Mesendoderm (in vitro differentiated cells): ENCODE data around the gene GNAZ.

Experiments
- DNase-seq: peaks from one replicate; pipeline ENCODE4 v3.0.0; 2013
- H2AK5ac ChIP-seq: 2 replicates; pipeline ENCODE4 v1.6.1; 2013; ENCODE audit warnings: low read length, inconsistent platforms
- H2BK120ac ChIP-seq: 2 replicates; pipeline ENCODE4 v1.6.1; 2013; ENCODE audit warnings: low read depth, mild to moderate bottlenecking, low read length, moderate library complexity, mixed read lengths
- H2BK15ac ChIP-seq: replicated peaks from 2 replicates; pipeline ENCODE4 v1.6.1; 2013; ENCODE audit warnings: low read depth, mild to moderate bottlenecking, moderate library complexity
- H2BK5ac ChIP-seq: 2 replicates; pipeline ENCODE4 v1.6.1; 2013; ENCODE audit warnings: low read length, inconsistent platforms
- H3K18ac ChIP-seq: 2 replicates; pipeline ENCODE4 v1.6.1; 2013; ENCODE audit warnings: mild to moderate bottlenecking, low read length, mixed read lengths
- H3K23ac ChIP-seq: one replicate; pipeline ENCODE4 v1.6.1; 2013; ENCODE audit warnings: low read length
- H3K27ac ChIP-seq: 2 replicates; pipeline ENCODE4 v1.5.1; 2013; ENCODE audit warnings: low read depth, mild to moderate bottlenecking, inconsistent platforms, low read length, moderate library complexity
- H3K27me3 ChIP-seq: 2 replicates; pipeline ENCODE4 v1.6.1; 2013; ENCODE audit warnings: low read length, control low read depth, mild to moderate bottlenecking, inconsistent platforms; ENCODE audit not compliant: insufficient read depth, poor library complexity
- H3K36me3 ChIP-seq: 2 replicates; pipeline ENCODE4 v1.6.1; 2013; ENCODE audit warnings: low read length, inconsistent platforms; ENCODE audit not compliant: control insufficient read depth, insufficient read depth
- H3K4ac ChIP-seq: one replicate; pipeline ENCODE4 v1.6.1; 2013; ENCODE audit warnings: low read depth, mild to moderate bottlenecking, low read length, moderate library complexity
- H3K4me1 ChIP-seq: 2 replicates; pipeline ENCODE4 v1.6.1; 2013; ENCODE audit warnings: low read depth, low read length, inconsistent platforms; ENCODE audit not compliant: control insufficient read depth
- H3K4me2 ChIP-seq: 2 replicates; pipeline ENCODE4 v1.6.1; 2013; ENCODE audit warnings: low read length
- H3K4me3 ChIP-seq: 2 replicates; pipeline ENCODE4 v1.5.1; 2013; ENCODE audit warnings: mild to moderate bottlenecking, low read length
- H3K56ac ChIP-seq: one replicate; pipeline ENCODE4 v1.6.1; 2013; ENCODE audit warnings: low read length
- H3K79me1 ChIP-seq: 2 replicates; pipeline ENCODE4 v1.6.1; 2013; ENCODE audit warnings: low read length, inconsistent platforms
- H3K79me2 ChIP-seq: 2 replicates; pipeline ENCODE4 v1.6.1; 2013; ENCODE audit warnings: mild to moderate bottlenecking, low read length; ENCODE audit not compliant: control insufficient read depth, insufficient read depth
- H3K9ac ChIP-seq: 2 replicates; pipeline ENCODE4 v1.6.1; 2013; ENCODE audit warnings: low read length, inconsistent platforms
- H4K5ac ChIP-seq: one replicate; pipeline ENCODE4 v1.6.1; 2013; ENCODE audit warnings: low read length
- H4K8ac ChIP-seq: one replicate; pipeline ENCODE4 v1.6.1; 2013; ENCODE audit warnings: low read depth, mild to moderate bottlenecking, control low read depth, low read length, moderate library complexity
- WGBS: extraction: QIAGEN DNeasy Blood & Tissue Kit; methylation state at CpG from one replicate; pipeline ENCODE4 v1.1.7; 2013; ENCODE audit warnings: low lambda C conversion rate, missing lambda C conversion rate; ENCODE audit not compliant: insufficient coverage; ENCODE audit errors: extremely low coverage; 5-methylcytosine and 5-hydroxymethylcytosine counted together

GNAZ gene

DNA sequence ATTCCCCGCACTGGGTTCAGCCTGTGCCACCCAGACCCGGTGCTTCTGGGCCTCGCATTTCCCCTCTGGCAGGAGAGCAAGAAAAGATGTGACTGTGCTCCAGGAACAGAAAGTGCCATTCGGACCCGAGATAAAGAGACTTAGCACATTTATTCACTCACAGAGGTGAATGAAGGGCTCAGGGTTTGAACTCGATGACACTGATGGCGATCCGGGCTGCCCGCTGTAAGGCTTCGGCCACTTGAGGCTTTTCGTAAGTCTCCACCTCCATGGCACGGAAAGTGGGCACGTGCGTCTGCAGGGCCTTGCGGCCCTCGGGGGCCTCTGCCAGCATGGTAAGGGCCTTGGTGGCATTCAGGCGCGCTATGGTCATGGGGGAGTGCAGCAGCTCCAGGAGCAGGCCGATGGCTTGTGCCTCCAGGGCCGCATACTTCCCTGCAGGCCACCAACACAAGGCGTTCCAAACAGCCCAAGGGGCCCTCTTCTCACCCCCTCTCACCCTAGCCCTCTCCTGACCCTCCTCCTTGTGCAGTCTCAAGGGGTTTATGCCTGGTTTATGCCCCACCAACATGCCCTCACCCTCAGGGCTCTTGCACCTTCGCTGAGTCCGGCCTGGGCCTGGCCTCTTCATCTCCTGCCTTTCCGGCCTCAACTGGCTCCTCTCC lies 10.9 kb upstream of the GNAZ start:
- Histone ChIP-seq H3K9ac (no peak overlapping the region), H3K4me3 (no peak overlapping the region), H3K18ac (no peak overlapping the region), H4K5ac (no peak overlapping the region), H3K4me2 (no peak overlapping the region), H2BK5ac (no peak overlapping the region), H3K79me1 (no peaks in the 10 kb centered on the region), H2BK120ac (no peak overlapping the region), H3K27me3 (no peaks in the 10 kb centered on the region), H3K79me2 (no peaks in the 10 kb centered on the region), H2AK5ac (no peak overlapping the region), H3K23ac (no peak overlapping the region), H3K36me3 (no peaks in the 10 kb centered on the region), H3K4ac (no peak overlapping the region), H4K8ac (no peak overlapping the region), H3K56ac (no peak overlapping the region), H3K4me1 (no peaks in the 10 kb centered on the region), H3K27ac (no peak overlapping the region), H2BK15ac (no peak overlapping the region)
- no CpG with 5 or more reads among the region's 24 CpGs for WGBS
- no peak for DNase-seq

DNA sequence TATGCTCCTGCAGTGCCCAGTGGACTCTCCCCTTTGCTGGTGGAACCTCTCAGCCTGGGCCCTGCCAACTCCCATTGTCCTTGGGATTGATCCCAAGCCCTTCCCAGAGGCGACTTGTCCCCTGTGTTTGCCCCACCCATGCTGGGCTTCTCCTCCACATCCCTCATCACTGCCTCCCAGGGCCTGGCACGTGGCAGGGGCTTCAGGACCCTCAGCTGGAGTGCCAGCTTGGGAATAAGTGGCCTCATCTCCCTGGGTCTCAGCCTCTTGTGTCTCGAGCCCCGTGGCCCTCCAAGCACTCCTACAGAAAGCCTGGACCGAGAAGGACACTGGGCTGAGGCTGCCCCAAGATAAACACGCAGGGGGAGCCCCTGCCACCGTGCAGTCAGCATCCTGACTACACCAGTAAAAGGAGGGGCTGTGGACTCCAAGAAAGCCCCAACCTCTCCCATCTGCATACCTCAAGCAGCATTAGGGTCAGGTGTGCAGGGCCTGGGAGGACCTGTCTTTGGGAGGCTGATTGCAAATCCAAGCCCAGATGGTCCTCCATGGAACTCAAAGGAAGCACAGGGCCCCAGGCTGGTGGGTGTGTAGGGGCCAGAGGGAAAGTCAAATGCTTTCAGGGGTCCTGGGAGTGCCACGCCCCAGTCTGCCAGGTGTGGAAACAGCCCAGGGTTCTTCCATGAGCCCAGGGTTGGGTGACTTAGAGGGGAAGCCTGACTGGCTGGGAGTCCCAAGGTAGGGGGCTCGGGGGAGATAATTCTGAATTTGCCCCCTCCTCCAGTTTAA lies 9.5 kb upstream of the GNAZ start:
- H2BK5ac ChIP-seq: no peak overlapping the region
- H3K27ac ChIP-seq: no peak overlapping the region
- H3K4ac ChIP-seq: no peak overlapping the region
- no peaks in the 10 kb centered on the region for H3K79me1 ChIP-seq
- no peak overlapping the region for H4K5ac ChIP-seq
- H3K4me3 ChIP-seq: no peak overlapping the region
- no peak overlapping the region for H2AK5ac ChIP-seq
- no peaks in the 10 kb centered on the region for H3K27me3 ChIP-seq
- no peaks in the 10 kb centered on the region for H3K4me1 ChIP-seq
- no peaks in the 10 kb centered on the region for H3K79me2 ChIP-seq
- WGBS: no CpG with 5 or more reads among the region's 9 CpGs
- H2BK15ac ChIP-seq: no peak overlapping the region
- H3K4me2 ChIP-seq: no peak overlapping the region
- H3K18ac ChIP-seq: no peak overlapping the region
- DNase-seq: no peak
- no peak overlapping the region for H3K9ac ChIP-seq
- H4K8ac ChIP-seq: no peak overlapping the region
- H3K23ac ChIP-seq: no peak overlapping the region
- no peaks in the 10 kb centered on the region for H3K36me3 ChIP-seq
- no peak overlapping the region for H2BK120ac ChIP-seq
- H3K56ac ChIP-seq: no peak overlapping the region

DNA sequence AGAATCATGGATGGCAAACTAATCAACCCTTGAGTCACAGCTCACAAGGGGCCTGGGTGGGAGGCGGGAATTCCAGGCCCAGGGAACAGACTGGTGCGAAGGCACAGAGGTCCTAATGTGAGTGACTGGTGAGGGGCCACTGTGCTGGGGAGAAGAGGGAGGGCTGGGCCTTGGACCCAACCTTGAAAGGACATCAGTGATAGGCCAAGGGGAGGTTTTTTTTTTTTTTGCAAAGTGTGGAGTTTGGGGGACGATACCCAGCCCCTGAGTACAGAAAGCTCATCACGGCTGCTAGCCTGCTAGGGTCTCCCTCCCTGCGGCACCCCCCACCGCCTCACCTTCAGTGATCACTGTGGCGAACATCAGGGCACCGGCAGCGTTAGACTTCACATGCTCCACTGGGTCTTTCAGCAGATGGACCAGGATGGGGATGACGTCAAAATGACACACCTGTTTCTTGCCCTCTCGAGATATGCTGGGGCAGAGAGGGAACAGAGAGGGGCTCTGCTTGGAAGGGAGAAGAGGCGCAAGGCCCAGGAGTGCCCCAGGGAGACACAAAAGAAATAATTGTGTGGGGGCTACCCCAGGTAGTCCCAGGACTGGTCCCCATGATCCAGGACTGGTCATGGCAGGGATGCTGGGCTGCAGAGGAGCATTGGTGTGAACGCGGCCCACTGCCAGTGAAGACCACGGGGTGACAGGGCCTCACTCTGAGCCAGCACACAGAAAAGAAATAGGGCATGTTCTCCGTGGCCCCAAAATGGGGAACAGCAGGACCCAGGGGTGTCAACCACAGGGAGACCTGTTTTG lies 8.6 kb upstream of the GNAZ start:
- H3K27me3 ChIP-seq: no peaks in the 10 kb centered on the region
- no peak overlapping the region for H4K5ac ChIP-seq
- no peak overlapping the region for H3K23ac ChIP-seq
- no peaks in the 10 kb centered on the region for H3K79me1 ChIP-seq
- no peak overlapping the region for H3K9ac ChIP-seq
- no peak overlapping the region for H2AK5ac ChIP-seq
- WGBS: no CpG with 5 or more reads among the region's 16 CpGs
- no peak overlapping the region for H2BK5ac ChIP-seq
- H3K18ac ChIP-seq: no peak overlapping the region
- H3K56ac ChIP-seq: no peak overlapping the region
- H3K4ac ChIP-seq: no peak overlapping the region
- H2BK15ac ChIP-seq: no peak overlapping the region
- H2BK120ac ChIP-seq: no peak overlapping the region
- H3K27ac ChIP-seq: no peak overlapping the region
- no peaks in the 10 kb centered on the region for H3K36me3 ChIP-seq
- H4K8ac ChIP-seq: no peak overlapping the region
- DNase-seq: no peak
- H3K4me1 ChIP-seq: no peaks in the 10 kb centered on the region
- no peak overlapping the region for H3K4me2 ChIP-seq
- no peak overlapping the region for H3K4me3 ChIP-seq
- H3K79me2 ChIP-seq: no peaks in the 10 kb centered on the region

DNA sequence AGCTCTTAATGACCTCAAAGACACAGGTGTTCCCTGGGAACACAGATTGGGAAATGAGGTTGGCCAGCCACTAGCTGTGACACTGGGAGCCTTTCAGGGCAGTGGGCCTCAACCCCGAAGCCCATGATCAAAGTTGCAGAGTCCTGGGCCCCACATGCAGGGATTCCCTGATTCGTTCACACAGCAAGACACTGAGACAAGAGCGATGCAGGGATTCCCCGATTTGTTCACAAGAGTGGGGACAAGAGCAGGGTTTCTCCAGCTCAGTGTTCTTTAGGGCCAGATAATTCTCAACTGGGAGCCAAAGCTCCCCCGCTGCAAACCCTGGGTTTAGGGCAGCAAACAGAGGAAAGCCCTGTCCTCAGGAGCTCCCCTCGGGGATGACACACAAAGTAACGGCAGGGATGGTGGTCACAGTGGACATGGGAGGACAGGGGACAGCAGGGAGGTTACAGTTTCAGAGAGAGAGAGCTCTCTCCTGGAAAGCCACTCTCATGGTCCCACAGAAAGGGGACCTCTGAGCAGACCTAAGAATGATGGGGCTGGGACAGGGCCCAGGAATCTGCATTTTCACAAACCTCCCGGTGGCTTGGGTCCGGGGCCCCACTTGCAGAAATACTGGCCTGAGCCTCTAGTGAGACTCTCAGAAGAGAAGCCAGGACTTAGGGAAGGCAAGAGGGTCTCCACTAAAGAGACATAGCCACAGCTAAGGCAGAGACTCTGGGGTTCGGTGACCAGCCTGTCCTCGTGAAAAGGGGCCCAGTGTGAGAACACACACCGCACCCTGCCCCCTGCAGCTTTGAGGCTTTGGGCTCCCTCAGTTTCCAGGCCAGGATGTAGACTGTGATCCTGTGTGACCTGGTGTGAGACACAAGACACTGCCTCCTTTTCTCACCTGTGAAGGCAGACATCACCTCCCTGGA lies 7.4 kb upstream of the GNAZ start:
- no peak overlapping the region for H3K18ac ChIP-seq
- H2BK15ac ChIP-seq: no peak overlapping the region
- no peak overlapping the region for H3K4me3 ChIP-seq
- no peak overlapping the region for H2BK120ac ChIP-seq
- H3K27ac ChIP-seq: no peak overlapping the region
- no peaks in the 10 kb centered on the region for H3K4me1 ChIP-seq
- no CpG with 5 or more reads among the region's 12 CpGs for WGBS
- no peak overlapping the region for H4K8ac ChIP-seq
- no peak overlapping the region for H3K4me2 ChIP-seq
- no peaks in the 10 kb centered on the region for H3K27me3 ChIP-seq
- no peak overlapping the region for H3K23ac ChIP-seq
- H3K79me1 ChIP-seq: no peaks in the 10 kb centered on the region
- no peak for DNase-seq
- H3K56ac ChIP-seq: no peak overlapping the region
- no peak overlapping the region for H4K5ac ChIP-seq
- no peak overlapping the region for H3K9ac ChIP-seq
- H3K36me3 ChIP-seq: no peaks in the 10 kb centered on the region
- no peaks in the 10 kb centered on the region for H3K79me2 ChIP-seq
- H3K4ac ChIP-seq: no peak overlapping the region
- no peak overlapping the region for H2BK5ac ChIP-seq
- H2AK5ac ChIP-seq: no peak overlapping the region

DNA sequence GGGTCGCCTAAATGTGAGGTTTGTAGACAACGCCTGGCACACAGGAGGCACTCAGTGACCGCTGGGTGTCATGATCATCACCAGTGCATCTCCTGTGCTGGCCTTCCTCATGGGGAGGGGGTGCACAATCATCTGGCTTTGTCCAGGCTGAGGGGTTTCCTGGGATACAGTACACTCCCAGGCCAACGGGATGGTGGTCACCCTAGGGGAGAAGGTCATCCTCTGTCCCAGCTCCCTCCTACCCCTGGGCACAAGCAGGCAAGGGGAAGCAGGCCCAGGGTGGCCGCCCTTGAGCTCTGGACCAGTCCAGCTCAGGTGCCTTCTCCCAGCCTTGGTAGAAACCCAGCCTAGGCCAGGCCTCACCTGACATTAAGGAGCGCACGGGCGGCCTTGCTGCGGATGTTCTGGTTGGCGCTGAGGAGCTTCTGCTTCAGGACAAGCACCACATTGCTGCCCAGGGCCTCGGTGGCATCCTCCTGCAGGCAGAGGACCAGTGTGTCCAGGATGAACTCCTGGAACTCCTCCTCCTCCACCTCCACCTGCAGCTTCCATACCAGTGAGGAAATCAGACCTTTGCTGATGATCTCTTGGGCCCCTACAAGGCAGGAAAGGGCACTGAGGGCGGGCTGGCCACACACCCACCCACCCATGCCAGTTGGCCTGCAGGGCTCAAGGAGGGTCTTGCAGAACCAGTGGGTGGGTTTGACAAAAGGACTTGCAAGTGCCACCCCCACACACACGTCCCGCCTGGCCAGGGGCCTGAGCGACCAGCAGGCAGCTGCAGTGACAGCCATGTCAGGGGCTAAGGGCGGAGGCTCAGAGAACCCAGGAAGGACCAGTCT lies 6.6 kb upstream of the GNAZ start:
- no peak overlapping the region for H2BK5ac ChIP-seq
- H3K4me2 ChIP-seq: no peak overlapping the region
- no peak for DNase-seq
- no peak overlapping the region for H3K9ac ChIP-seq
- H3K27me3 ChIP-seq: no peaks in the 10 kb centered on the region
- H2BK15ac ChIP-seq: no peak overlapping the region
- WGBS: no CpG with 5 or more reads among the region's 16 CpGs
- H3K23ac ChIP-seq: no peak overlapping the region
- no peak overlapping the region for H3K56ac ChIP-seq
- H3K36me3 ChIP-seq: no peaks in the 10 kb centered on the region
- no peak overlapping the region for H3K27ac ChIP-seq
- H3K4ac ChIP-seq: no peak overlapping the region
- H3K4me3 ChIP-seq: no peak overlapping the region
- no peak overlapping the region for H2BK120ac ChIP-seq
- no peaks in the 10 kb centered on the region for H3K4me1 ChIP-seq
- no peak overlapping the region for H2AK5ac ChIP-seq
- no peaks in the 10 kb centered on the region for H3K79me1 ChIP-seq
- no peak overlapping the region for H3K18ac ChIP-seq
- H4K8ac ChIP-seq: no peak overlapping the region
- H4K5ac ChIP-seq: no peak overlapping the region
- no peaks in the 10 kb centered on the region for H3K79me2 ChIP-seq
